Stimulated activated CD4-positive, alpha-beta T cell treated with anti-CD3 and anti-CD28 coated beads, Interleukin-4, amount 100 ng/mL, for 1 hour (primary cell): Measurements from ENCODE around the gene DCC.

Source experiments
- DNase-seq: peaks from one replicate; pipeline ENCODE4 v3.0.0-alpha.2; 2020

DCC gene

DNA sequence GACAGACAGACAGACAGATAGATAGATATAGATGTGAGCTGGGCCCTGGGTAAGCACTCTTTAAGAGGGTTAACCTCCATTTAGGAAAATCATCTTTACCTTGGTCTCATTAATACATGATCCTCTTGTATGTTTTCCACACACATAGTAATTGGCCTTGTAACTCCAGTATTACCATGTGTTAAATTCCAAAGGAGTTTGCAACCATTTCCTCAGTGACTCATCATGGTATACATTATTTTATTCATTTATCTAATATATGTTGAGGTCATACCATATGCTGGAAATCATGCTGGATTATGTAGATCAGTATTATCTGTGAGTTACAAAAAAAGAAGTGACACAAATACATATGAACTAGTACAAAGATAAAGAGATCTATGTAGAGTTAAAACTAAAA, 504.3 kb downstream of the DCC start:
- DNase-seq, result no peak

DNA sequence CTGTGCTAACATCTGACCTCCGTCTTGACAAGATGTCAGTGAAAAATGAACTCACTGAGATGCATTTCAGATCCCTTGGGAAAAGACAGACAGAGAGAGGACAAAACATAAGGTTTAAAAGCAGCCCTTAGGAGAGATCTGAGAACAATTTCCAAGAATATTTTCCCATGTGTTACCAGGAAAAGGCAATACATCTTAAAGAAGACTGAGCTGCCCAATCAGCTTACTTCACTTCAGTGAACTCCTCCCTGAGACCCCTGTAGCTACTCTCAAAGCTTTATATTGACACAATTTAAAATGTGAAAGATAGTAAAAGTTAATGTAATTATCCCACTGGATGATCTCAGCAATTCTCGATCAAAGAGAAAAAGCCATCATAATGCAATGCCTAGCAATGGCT, 505.0 kb downstream of the DCC start:
- DNase-seq, result no peak

DNA sequence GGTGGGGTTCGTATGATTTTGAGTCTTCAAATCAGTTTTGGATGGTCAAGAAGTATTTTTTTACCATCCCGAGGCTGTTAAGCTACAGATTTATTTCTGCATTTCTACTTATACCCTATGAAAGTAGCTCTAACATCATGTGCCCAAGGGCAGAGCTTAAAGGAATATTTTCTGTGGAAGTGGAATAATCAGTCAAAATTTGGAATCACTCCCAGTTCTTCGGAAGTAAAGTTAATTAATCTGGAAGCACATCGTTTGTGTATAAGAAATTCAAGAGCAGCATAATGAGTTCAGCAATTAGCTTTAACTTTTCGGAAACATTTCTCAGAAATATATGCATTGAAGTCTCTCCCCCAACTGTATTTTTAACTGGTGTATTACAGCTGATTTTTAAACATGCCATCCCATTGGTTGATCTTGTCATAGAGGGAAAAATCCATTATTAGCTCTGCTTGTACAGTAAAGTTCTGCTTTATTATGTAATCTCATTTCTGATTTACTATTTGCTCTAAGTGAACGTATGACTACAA, 510.1 kb downstream of the DCC start:
- no peak for DNase-seq

GRCh38 chr18:52861558-52861957, 521.6 kb downstream of the DCC start:
- no peak for DNase-seq

- no peak for DNase-seq
Measured at GRCh38 chr18:52869349-52869923, 529.4 kb downstream of the DCC start.

DNA sequence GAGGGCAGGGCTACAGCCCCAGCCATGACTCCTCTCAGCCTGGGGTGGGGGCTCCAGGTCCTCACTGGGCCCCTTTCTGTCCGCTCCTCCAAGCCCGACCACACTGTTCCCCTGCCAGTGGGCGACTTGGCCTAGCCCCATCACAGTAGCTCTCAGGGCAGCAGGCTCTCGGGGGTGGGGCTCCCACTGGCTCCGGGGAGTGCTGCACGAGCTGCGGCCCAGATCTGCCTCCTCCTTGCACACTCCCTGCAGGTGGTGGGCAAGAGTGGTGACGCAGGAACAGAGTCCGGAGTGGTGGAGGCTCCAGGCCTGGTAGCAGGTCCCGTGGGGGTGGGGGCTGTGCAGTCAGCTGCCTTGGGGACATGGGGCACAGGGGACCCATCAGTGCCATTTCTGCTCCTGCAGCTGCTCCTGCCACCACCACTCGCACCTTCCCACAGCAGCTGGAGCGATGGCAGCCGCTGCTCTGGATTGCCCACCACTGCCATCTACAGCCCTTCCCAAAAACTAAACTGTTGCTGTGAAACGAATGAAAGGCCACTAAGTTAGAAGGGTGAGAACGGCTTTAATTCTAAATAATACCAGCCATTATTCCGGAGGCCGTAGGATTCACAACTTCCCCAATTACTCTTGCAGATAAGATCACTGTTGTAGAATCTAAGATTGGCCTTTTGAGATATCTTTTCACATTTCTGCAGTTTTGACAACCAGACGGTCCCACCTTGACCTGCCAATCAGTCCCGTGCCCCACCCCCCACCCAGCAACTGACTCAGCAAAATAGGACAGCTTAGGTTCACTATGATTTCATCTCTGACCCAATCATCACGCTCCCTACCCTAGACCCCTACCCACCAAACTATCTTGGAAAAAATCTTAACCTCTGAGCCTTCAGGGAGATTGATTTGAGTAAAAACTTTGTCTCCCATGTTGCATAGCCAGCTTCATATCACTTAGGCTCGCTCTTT, 530.2 kb downstream of the DCC start:
- no peak for DNase-seq

DNA sequence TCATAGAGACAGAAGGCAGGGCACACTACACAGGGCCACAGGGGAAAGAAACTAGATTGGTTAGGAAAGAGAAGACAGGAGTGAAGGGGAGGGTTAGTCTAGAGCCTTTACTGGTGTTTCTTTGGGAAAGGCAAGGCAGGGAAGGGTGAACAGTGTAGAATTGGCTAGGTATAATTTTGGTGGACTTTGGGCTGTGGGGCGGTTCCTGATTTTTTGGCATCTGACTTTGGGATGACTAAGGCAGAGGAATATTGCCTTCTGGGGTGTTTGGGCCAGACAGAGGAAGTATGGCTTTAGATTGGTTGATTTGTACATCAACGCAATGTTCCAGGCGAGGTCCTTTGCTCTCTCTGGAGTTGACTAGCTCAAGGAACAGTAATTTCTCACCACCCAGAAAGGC, 534.8 kb downstream of the DCC start:
- DNase-seq, result no peak

DNA sequence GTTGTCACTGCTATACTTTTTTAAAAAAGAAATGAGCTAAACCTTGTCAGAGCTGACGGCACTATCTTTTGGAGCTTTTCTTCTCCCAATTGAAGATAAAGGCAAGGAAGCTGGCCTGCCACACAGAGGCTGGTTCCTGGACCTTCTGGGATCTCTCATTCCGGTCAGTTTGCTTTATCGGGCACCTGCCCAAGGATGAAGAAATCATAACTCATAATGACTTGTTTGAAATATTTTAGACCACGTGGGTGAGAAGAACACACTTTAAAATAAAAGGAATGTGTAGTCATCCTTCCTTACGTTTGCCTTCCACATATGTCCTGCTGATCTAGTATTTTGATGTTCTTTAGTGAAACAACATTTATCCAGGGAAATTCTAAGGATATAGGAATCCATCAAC, 535.7 kb downstream of the DCC start:
- no peak for DNase-seq

GRCh38 chr18:52888014-52888413, 548.0 kb downstream of the DCC start:
- no peak for DNase-seq

DNA sequence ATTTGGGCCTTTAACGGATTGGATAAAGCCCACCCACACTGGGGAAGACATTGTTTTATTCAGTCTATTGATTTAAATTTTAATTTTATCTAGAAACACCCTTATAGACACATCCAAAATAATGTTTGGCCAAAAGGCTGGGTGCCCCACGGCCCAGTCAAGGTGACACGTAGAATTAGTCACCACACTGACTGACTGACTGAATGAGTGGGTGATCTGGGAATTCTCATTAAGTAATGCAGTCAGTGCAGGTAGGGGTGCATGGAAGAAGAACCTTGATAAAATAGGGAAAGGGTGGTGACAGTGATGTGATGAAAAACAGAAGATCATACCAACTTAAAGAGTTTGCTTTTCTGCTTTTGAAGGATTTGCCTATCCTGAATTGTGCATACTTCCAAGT, 554.8 kb downstream of the DCC start:
- DNase-seq, result no peak

GRCh38 chr18:52897611-52898484, 557.9 kb downstream of the DCC start:
- DNase-seq, result no peak

GRCh38 chr18:52898485-52899058, 558.6 kb downstream of the DCC start:
- DNase-seq, result no peak

GRCh38 chr18:52902188-52902587, 562.2 kb downstream of the DCC start:
- no peak for DNase-seq

GRCh38 chr18:52903857-52904256, 563.9 kb downstream of the DCC start:
- no peak for DNase-seq

DNA sequence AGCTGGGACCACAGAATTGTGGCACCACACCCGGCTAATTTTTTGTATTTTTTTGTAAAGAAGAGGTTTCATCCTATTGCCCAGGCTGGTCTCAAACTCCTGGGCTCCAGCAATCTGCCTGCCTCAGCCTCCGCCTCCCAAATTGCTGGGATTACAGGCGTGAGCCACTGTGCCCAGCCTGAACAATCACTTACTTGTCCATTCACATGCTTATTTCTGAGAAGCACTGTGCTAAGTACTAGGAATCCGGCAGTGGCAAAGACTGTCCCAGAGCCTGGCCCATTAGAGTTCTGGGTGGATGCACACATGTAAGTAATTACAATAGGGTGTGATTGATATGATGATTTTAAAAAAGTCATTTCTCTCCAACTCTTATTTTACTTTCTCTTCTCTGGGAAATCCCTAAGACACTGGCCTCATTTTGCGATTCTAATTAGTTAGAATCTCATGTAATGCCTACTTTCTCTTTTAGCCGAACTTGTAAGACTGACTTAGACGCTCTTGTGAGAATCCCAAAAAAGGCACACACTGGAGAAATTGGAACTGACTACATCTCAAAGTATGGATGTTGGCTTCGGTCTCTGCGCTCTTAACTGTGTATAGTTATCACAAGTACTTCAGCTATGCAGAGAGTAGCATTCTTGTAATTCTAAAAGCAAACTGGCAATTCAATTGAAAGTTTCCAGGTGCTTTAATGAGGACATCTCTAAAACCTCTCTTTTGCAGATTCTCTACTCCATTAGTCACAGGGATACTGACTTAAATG, 567.7 kb downstream of the DCC start:
- no peak for DNase-seq

- DNase-seq, result no peak
Measured at GRCh38 chr18:52914148-52914547, 574.2 kb downstream of the DCC start.

DNA sequence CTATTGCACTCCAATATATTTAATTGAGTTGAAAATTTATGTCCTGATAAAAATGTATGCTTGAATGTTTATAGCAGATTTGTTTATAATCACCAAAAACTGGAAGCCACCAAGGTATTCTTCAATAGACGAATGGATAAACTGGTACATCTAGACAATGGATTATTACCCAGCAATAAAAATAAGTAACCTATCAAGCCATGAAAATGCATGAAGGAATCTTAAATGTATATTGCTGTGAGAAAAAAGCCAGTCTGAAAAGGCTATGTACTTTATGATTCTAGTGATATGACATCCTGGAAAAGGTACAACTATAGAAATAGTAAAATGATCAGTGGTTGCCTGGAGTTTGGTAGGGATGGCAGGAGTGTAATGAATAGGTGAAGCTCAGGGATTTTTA, 580.7 kb downstream of the DCC start:
- DNase-seq, result no peak

- DNase-seq, result no peak
Measured at GRCh38 chr18:52933356-52933755, 593.4 kb downstream of the DCC start.

GRCh38 chr18:52936931-52937330, 596.9 kb downstream of the DCC start:
- no peak for DNase-seq

- no peak for DNase-seq
Measured at GRCh38 chr18:52937840-52938239, 597.8 kb downstream of the DCC start.

DNA sequence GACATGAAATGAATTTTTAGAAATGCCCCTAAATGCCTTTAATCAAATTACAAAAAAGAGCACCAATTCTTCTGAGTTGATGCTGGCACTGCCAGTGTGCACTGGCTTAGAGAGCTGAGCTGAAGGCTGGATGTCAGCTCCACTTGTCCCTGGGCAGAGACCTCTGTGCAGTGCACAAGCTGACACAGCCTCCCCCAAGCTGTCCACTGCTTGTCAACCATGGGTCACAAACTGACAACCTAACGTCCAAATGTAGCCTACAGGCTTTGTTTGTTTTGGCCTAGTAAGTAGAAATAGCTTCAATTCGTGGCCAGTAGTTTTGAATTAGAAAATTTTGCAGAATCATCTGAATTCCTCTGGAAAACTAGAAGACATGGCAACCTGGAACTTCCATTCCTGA, 605.6 kb downstream of the DCC start:
- DNase-seq, result no peak

GRCh38 chr18:52948868-52949444, 609.0 kb downstream of the DCC start:
- no peak for DNase-seq
